ENCODE measurements around the gene ST7. TPM values are rescaled to one million over a fixed set of nuclear protein-coding genes. Genes with fewer than 3 reads are reported as not detected.

The ST7 gene
- total and polyA plus RNA-seq, 2 of the 13 experiments (the other 11 are each of a cell fraction or from before 2014, with no cell fraction given): 17.3 to 23.5 TPM

- Histone ChIP-seq H3K4me3 (replicated peaks in 1 of 3; ENCODE audit: insufficient read depth in 1 of 3, low read depth in 2 of 3, low read length in 3 of 3) (no peak overlapping the region), H3K9me3 (ENCODE audit: low read length) (no peaks in the 10 kb centered on the region), H3K4me2 (ENCODE audit: low read depth, low read length) (no peak overlapping the region), H3K79me2 (ENCODE audit: insufficient read depth, low read length) (no peaks in the 10 kb centered on the region), H3K27me3 (ENCODE audit: control insufficient read depth in 1 of 2, insufficient read depth in 2 of 2, low read length in 2 of 2) (no peaks in the 10 kb centered on the region), H4K20me1 (ENCODE audit: insufficient read depth, low read length) (peaks cover 3% of the 10 kb centered on the region; the same call in 1 of the 2 replicates), H3K4me1 (ENCODE audit: insufficient read depth, low read length) (peaks cover 8% of the 10 kb centered on the region), H2AFZ (ENCODE audit: low read length) (no peak overlapping the region), H3K9ac (ENCODE audit: insufficient read depth, low read depth, low read length) (no peak overlapping the region), H3K36me3 (replicated peaks in 1 of 2; ENCODE audit: control insufficient read depth in 1 of 2, insufficient read depth in 2 of 2, low read length in 2 of 2) (peaks cover 5 to 14% of the 10 kb centered on the region in 2 experiments; a peak in 4 of 5 replicates), H3K27ac (ENCODE audit: extremely low read length, insufficient read depth, low read length) (no peak overlapping the region)
- FAIRE-seq: no peak
- intact Hi-C loops (cut with micrococcal nuclease; ENCODE audit: unreplicated experiment) (no loop called here), in situ Hi-C loops (cut with HindIII; ENCODE audit: extremely low pct_ligation_motif_present, low pct_unique_long_range_greater_than_20kb) (no loop called here)
- ATAC-seq: no peak
- TF ChIP-seq POLR2AphosphoS2 (IDR thresholded peaks at IDR 0.05; ENCODE audit: low read depth, low read length) (no peak), SRY (CRISPR knock-in tag; IDR thresholded peaks at IDR 0.05) (no peak), HNF4G (IDR thresholded peaks at IDR 0.05; ENCODE audit: borderline replicate concordance, low read depth, low read length) (no peak), HNF4G (CRISPR knock-in tag; IDR thresholded peaks at IDR 0.05; ENCODE audit: borderline replicate concordance, low read depth) (no peak), EEA1 (CRISPR knock-in tag; IDR thresholded peaks at IDR 0.05; ENCODE audit: borderline replicate concordance) (no peak), AHR (CRISPR knock-in tag; IDR thresholded peaks at IDR 0.05) (no peak), HIC2 (CRISPR knock-in tag; IDR thresholded peaks at IDR 0.05; ENCODE audit: low read depth) (no peak), MLLT10 (CRISPR knock-in tag; IDR thresholded peaks at IDR 0.05) (no peak), FIP1L1 (IDR thresholded peaks at IDR 0.05; ENCODE audit: borderline replicate concordance, insufficient read depth, low read depth, low read length) (no peak), CENPT (CRISPR knock-in tag; IDR thresholded peaks at IDR 0.05; ENCODE audit: low read depth) (no peak), HMGXB4 (CRISPR knock-in tag; IDR thresholded peaks at IDR 0.05; ENCODE audit: borderline replicate concordance in 1 of 2, low read depth in 1 of 2) (no peak), ARID3A (IDR thresholded peaks at IDR 0.05; ENCODE audit: low read depth, low read length) (no peak), TOPORS (CRISPR knock-in tag; IDR thresholded peaks at IDR 0.05) (no peak), FOXA3 (CRISPR knock-in tag; IDR thresholded peaks at IDR 0.05) (no peak), SYNCRIP (IDR thresholded peaks at IDR 0.05; ENCODE audit: insufficient read depth, low read depth, low read length) (no peak), ZFP36 (IDR thresholded peaks at IDR 0.05; ENCODE audit: borderline replicate concordance, low read depth, low read length, partially characterized antibody) (no peak)
- no TSS peak for BruUV-seq (replicated peaks)
- ChIA-PET CTCF (ENCODE audit: low intra/inter-chr PET ratio, low total read pairs) (no interaction called here), POLR2A (no interaction called here)
- 95% methylated on average over 5 of the region's 5 CpGs for WGBS (ENCODE audit: low lambda C conversion rate)
- no peak for DNase-seq (ENCODE audit: low spot score)
Observed at GRCh38 chr7:117129521-117129955, 176.2 kb downstream of the ST7 start.
